PFSK-1 (cell line): Measurements from ENCODE around the gene PRKCE.

Experiments
- FOXP2 ChIP-seq: optimal IDR thresholded peaks from 2 replicates; pipeline ENCODE3; 2011; ENCODE audit warnings: borderline replicate concordance, control low read depth, inconsistent platforms; ENCODE audit not compliant: insufficient read depth; ENCODE audit errors: extremely low read length, extremely low read depth
- POLR2AphosphoS5 ChIP-seq: IDR thresholded peaks from 2 replicates; pipeline ENCODE4 v1.6.1; 2012; ENCODE audit warnings: low read depth, mild to moderate bottlenecking, control low read depth, low read length, moderate library complexity
- SIN3A ChIP-seq: IDR thresholded peaks from 2 replicates; pipeline ENCODE4 v1.6.1; 2012; ENCODE audit warnings: mild to moderate bottlenecking, low read length, moderate library complexity, borderline replicate concordance; ENCODE audit not compliant: insufficient read depth
- TAF1 ChIP-seq: IDR thresholded peaks from 2 replicates; pipeline ENCODE4 v1.6.1; 2012; ENCODE audit warnings: low read length, control low read depth, borderline replicate concordance; ENCODE audit not compliant: insufficient read depth
- TF ChIP-seq, protein P1 (sequence below), 2 experiments: IDR thresholded peaks; 2 replicates each; pipeline versions ENCODE4 v1.6.1 to v1.8.0; 2011 to 2012; ENCODE audit warnings: low read depth in 2 of 2, low read length in 2 of 2, control low read depth in 1 of 2, inconsistent platforms in 1 of 2, mild to moderate bottlenecking in 1 of 2, moderate library complexity in 1 of 2; ENCODE audit not compliant: insufficient read depth in 1 of 2

PRKCE gene

DNA sequence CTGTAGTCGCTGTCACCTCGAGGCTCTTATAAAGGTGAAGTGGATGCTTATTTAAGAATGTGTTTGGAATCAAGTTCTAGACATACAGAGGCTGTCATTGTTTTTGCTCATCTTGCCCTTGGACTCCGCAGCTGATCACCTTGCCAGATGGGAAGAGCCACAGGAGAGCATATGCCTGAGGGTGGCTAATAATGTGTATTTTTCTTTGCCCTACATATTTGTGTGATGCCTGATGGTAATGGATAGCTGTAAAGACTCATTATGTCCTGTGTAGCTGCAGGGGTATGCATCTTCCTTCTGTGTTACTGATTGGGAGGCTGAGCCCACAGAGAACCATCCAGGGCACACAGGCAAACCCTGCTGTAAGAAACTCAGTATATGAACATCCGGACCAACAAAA is 61.7 kb downstream of the PRKCE start:
- TF ChIP-seq POLR2AphosphoS5 (no peak), FOXP2 (no peak), SIN3A (no peak), TAF1 (no peak)
- TF ChIP-seq, protein P1, sequence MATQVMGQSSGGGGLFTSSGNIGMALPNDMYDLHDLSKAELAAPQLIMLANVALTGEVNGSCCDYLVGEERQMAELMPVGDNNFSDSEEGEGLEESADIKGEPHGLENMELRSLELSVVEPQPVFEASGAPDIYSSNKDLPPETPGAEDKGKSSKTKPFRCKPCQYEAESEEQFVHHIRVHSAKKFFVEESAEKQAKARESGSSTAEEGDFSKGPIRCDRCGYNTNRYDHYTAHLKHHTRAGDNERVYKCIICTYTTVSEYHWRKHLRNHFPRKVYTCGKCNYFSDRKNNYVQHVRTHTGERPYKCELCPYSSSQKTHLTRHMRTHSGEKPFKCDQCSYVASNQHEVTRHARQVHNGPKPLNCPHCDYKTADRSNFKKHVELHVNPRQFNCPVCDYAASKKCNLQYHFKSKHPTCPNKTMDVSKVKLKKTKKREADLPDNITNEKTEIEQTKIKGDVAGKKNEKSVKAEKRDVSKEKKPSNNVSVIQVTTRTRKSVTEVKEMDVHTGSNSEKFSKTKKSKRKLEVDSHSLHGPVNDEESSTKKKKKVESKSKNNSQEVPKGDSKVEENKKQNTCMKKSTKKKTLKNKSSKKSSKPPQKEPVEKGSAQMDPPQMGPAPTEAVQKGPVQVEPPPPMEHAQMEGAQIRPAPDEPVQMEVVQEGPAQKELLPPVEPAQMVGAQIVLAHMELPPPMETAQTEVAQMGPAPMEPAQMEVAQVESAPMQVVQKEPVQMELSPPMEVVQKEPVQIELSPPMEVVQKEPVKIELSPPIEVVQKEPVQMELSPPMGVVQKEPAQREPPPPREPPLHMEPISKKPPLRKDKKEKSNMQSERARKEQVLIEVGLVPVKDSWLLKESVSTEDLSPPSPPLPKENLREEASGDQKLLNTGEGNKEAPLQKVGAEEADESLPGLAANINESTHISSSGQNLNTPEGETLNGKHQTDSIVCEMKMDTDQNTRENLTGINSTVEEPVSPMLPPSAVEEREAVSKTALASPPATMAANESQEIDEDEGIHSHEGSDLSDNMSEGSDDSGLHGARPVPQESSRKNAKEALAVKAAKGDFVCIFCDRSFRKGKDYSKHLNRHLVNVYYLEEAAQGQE (IDR thresholded peaks at IDR 0.05; ENCODE audit: insufficient read depth in 1 of 2, low read depth in 2 of 2, low read length in 2 of 2), result no peak

DNA sequence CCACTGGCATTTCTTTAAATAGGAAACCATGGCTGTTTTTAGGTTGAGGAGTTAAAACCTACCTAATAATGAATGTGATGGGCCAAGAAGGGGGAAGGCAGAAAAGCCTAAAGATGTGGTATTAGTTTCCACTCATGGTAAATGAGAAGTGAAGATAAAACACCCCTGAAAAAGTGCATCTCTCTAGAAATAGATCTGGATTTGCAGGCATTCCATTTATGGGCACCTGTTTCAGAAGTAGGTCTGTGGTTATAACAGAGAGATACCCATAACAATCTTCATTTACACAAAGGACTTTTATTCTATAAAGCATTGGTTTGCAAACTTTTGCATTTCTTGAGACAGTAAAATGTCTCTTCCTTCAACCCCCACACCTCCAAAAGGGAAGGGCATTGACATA is 62.1 kb downstream of the PRKCE start:
- TF ChIP-seq, protein P1 (IDR thresholded peaks at IDR 0.05; ENCODE audit: insufficient read depth in 1 of 2, low read depth in 2 of 2, low read length in 2 of 2), result no peak
- TF ChIP-seq POLR2AphosphoS5 (no peak), FOXP2 (no peak), TAF1 (no peak), SIN3A (no peak)

DNA sequence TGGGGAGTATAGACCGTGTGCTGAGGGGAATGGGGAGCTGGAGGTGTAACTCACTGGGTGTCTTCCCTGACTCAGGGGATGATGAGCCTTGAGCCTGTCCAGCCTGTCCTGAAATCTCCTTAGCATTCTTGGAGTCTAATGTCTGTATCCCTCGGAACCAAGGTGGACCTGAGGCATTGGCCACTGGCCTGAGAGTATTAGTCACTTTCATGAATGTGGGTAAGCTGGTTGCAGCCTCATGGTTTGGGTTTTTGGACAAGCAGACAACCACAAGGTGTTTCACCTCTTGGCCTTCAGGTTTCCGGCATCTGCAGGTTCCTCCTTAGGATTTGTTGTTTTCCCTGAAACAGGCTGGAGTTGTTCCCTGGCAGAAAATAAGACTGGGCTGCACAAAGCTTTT is 63.2 kb downstream of the PRKCE start:
- TF ChIP-seq SIN3A, result no peak

DNA sequence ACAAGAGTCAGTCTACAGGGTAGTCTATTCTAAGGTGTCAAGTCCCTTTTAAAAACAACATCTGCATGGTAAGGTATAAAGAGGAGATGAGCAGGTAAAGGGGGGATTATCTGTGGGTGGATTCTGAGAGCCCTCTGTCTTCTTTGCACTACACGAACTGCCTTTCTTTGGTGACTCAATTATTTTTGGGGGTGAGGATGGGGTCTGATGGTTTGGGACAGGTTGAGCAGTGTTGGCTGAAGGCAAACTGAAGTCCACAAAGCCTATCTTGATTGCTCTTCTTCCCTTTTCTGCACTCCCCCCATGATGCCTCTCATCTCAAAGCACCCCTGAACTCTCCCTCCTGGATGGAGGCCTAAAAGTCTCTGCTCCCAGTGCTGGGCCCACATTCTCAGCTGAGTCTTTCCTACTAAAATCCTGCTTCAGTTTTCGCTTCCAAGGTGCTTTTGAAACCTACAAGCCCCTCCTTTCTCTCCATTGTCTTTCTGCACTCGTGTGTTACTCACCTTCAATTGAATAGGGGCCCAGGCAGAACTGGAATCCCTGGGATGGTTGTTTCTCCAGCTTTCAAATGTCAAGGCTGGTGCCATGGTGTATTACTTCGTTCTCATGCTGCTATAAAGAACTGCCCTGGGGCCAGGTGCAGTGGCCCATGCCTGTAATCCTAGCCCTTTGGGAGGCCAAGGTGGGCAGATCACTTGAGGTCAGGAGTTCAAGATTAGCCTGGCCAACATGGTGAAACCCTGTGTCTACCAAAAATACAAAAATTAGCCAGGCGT is 64.3 kb downstream of the PRKCE start:
- TF ChIP-seq, protein P1 (IDR thresholded peaks at IDR 0.05; ENCODE audit: insufficient read depth in 1 of 2, low read depth in 2 of 2, low read length in 2 of 2), result no peak
- TF ChIP-seq POLR2AphosphoS5, result no peak

DNA sequence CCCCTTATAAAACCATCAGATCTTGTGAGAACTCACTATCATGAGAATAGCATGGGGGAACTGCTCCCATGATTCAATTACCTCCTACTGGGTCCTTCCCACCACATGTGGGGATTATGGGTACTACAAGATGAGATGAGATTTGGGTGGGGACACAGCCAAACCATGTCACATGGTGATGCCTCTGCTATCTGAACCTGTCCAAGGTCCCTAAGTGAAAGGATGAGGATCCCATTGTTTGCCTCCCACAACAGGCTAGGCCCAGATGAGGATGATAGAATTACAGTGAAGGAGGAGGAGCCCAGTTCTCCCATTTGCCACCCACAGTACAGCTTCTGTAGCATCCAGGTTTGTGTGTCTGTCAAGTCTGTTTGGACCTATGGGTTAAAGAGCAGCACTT is 65.4 kb downstream of the PRKCE start:
- TF ChIP-seq FOXP2 (no peak), POLR2AphosphoS5 (no peak), TAF1 (no peak), SIN3A (no peak)
- TF ChIP-seq, protein P1 (IDR thresholded peaks at IDR 0.05; ENCODE audit: insufficient read depth in 1 of 2, low read depth in 2 of 2, low read length in 2 of 2), result no peak
